Measurements from ENCODE around the gene PER2. TPM values are rescaled to one million over a fixed set of nuclear protein-coding genes. Genes with fewer than 3 reads are reported as not detected.

PER2 gene
- total RNA-seq, 1 experiment from 2014 or later: 6.6 TPM

DNA sequence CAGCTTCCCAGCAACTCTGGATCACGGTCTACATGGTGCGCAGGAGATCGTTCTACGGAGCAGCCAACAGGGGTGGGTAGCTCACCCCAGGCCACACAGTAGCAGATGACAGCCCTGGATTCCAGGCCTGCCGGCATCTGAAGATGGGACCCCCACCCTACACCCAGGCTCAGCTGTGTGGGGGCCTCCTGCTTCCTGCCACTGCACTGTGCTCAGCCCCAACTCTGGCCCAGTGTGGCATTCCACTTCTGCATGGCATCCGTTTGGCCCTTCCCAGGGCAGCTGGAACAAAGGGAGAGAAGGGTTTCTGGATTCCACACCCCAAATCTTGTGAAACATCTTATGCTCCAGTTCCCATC, 9.1 kb downstream of the PER2 start:
- no peak for ATAC-seq
- Mint-ChIP-seq H3K4me3 (no peak overlapping the region), H3K4me1 (peaks cover 4% of the 10 kb centered on the region; the same call in 1 of the 2 replicates), H3K27ac (no peak overlapping the region), H3K27me3 (ENCODE audit: low read depth) (no peaks in the 10 kb centered on the region; the same call in 1 of the 2 replicates), H3K9me3 (no peaks in the 10 kb centered on the region), H3K36me3 (no peaks in the 10 kb centered on the region; the same call in none of the 2 replicates)
- DNase-seq (ENCODE audit: low spot score): no peak
- TF ChIP-seq TEAD1 (CRISPR knock-in tag; IDR thresholded peaks at IDR 0.05): no peak
- TF ChIP-seq, protein P1, sequence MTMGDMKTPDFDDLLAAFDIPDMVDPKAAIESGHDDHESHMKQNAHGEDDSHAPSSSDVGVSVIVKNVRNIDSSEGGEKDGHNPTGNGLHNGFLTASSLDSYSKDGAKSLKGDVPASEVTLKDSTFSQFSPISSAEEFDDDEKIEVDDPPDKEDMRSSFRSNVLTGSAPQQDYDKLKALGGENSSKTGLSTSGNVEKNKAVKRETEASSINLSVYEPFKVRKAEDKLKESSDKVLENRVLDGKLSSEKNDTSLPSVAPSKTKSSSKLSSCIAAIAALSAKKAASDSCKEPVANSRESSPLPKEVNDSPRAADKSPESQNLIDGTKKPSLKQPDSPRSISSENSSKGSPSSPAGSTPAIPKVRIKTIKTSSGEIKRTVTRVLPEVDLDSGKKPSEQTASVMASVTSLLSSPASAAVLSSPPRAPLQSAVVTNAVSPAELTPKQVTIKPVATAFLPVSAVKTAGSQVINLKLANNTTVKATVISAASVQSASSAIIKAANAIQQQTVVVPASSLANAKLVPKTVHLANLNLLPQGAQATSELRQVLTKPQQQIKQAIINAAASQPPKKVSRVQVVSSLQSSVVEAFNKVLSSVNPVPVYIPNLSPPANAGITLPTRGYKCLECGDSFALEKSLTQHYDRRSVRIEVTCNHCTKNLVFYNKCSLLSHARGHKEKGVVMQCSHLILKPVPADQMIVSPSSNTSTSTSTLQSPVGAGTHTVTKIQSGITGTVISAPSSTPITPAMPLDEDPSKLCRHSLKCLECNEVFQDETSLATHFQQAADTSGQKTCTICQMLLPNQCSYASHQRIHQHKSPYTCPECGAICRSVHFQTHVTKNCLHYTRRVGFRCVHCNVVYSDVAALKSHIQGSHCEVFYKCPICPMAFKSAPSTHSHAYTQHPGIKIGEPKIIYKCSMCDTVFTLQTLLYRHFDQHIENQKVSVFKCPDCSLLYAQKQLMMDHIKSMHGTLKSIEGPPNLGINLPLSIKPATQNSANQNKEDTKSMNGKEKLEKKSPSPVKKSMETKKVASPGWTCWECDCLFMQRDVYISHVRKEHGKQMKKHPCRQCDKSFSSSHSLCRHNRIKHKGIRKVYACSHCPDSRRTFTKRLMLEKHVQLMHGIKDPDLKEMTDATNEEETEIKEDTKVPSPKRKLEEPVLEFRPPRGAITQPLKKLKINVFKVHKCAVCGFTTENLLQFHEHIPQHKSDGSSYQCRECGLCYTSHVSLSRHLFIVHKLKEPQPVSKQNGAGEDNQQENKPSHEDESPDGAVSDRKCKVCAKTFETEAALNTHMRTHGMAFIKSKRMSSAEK (CRISPR knock-in tag; IDR thresholded peaks at IDR 0.05; ENCODE audit: borderline replicate concordance): no peak
- TF ChIP-seq, protein P2, sequence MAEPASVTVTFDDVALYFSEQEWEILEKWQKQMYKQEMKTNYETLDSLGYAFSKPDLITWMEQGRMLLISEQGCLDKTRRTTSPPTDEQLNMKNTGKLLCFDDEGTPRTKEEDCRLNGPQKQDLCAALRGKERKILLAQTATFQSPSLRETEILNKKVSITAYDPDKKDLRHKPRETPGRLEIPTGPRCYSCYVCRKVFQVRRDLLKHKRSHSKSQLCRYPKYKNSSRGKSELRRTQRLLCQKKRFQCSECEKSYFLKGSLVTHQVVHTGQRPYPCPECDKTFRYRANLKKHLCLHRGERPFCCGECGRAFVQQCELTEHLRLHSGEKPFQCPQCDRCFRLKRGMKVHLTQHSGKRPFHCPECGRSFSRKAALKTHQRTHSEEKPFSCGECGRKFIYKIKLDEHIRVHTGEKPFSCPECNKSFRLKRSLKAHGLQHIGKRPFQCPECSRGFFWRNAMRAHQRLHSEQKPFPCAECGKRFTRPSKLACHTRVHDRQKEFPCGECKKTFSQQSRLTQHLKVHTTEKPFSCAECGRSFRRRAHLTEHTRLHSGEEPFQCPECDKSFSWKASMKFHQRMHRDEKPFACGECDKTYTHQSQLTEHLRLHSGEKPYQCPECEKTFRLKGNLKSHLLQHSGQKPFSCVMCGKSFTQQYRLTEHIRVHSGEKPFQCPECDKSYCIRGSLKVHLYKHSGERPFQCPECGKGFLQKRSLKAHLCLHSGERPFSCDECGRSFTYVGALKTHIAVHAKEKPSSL (CRISPR knock-in tag; conservative IDR thresholded peaks at IDR 0.05): no peak
- TF ChIP-seq, protein P3, sequence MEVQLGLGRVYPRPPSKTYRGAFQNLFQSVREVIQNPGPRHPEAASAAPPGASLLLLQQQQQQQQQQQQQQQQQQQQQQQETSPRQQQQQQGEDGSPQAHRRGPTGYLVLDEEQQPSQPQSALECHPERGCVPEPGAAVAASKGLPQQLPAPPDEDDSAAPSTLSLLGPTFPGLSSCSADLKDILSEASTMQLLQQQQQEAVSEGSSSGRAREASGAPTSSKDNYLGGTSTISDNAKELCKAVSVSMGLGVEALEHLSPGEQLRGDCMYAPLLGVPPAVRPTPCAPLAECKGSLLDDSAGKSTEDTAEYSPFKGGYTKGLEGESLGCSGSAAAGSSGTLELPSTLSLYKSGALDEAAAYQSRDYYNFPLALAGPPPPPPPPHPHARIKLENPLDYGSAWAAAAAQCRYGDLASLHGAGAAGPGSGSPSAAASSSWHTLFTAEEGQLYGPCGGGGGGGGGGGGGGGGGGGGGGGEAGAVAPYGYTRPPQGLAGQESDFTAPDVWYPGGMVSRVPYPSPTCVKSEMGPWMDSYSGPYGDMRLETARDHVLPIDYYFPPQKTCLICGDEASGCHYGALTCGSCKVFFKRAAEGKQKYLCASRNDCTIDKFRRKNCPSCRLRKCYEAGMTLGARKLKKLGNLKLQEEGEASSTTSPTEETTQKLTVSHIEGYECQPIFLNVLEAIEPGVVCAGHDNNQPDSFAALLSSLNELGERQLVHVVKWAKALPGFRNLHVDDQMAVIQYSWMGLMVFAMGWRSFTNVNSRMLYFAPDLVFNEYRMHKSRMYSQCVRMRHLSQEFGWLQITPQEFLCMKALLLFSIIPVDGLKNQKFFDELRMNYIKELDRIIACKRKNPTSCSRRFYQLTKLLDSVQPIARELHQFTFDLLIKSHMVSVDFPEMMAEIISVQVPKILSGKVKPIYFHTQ (CRISPR knock-in tag; IDR thresholded peaks at IDR 0.05): no peak
- TF ChIP-seq IRF2 (CRISPR knock-in tag; IDR thresholded peaks at IDR 0.05; ENCODE audit: borderline replicate concordance, low read depth): no peak
- no peak for TF ChIP-seq FOXP1 (CRISPR knock-in tag; IDR thresholded peaks at IDR 0.05; ENCODE audit: borderline replicate concordance)
- TF ChIP-seq RELA (CRISPR knock-in tag; IDR thresholded peaks at IDR 0.05; ENCODE audit: borderline replicate concordance): no peak
- TF ChIP-seq TCF7 (CRISPR knock-in tag; IDR thresholded peaks at IDR 0.05; ENCODE audit: low read depth): no peak
- no peak for TF ChIP-seq ZNF396 (CRISPR knock-in tag; IDR thresholded peaks at IDR 0.05; ENCODE audit: borderline replicate concordance)
- no peak for TF ChIP-seq ESRRA (CRISPR knock-in tag; IDR thresholded peaks at IDR 0.05; ENCODE audit: borderline replicate concordance)
- no peak for TF ChIP-seq JUN (CRISPR knock-in tag; IDR thresholded peaks at IDR 0.05)
- TF ChIP-seq, protein P4, sequence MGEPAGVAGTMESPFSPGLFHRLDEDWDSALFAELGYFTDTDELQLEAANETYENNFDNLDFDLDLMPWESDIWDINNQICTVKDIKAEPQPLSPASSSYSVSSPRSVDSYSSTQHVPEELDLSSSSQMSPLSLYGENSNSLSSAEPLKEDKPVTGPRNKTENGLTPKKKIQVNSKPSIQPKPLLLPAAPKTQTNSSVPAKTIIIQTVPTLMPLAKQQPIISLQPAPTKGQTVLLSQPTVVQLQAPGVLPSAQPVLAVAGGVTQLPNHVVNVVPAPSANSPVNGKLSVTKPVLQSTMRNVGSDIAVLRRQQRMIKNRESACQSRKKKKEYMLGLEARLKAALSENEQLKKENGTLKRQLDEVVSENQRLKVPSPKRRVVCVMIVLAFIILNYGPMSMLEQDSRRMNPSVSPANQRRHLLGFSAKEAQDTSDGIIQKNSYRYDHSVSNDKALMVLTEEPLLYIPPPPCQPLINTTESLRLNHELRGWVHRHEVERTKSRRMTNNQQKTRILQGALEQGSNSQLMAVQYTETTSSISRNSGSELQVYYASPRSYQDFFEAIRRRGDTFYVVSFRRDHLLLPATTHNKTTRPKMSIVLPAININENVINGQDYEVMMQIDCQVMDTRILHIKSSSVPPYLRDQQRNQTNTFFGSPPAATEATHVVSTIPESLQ (CRISPR knock-in tag; IDR thresholded peaks at IDR 0.05): no peak
- ChIA-PET CTCF (interaction anchor here (1.2 to 4.2 kb wide), 4 partner anchors 9 to 26 kb away, joined by 3 to 32 read pairs (median 8); partner anchors contain the start of gene PER2), POLR2A (no interaction called here)
